ENCODE data around the gene COL6A5.
"Not testable (repeated sequence)": the region's sequence is repeated elsewhere in the genome, so short reads cannot be mapped to it uniquely, and the experiment has no call there.

Gene COL6A5

DNA sequence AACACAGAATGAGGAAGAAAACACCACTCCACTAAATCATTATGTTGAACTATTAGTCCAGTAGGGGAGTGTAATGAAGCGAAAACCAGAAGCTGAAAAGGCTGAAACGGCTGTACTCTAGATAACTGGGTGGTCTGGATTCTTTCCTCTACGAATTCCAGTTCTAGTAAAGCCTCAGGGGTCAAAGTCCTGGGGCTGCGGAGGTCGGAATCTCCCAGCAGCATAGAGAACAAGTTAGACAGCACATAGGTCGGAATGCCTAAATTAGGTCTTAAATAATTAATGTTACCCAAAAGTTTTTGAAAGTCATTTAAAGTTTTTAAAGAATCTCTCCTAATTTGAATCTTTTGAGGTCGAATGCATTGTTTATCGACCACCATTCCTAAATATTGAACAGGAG lies 102.7 kb downstream of the COL6A5 start:
- not testable (repeated sequence) for DNase-seq

DNA sequence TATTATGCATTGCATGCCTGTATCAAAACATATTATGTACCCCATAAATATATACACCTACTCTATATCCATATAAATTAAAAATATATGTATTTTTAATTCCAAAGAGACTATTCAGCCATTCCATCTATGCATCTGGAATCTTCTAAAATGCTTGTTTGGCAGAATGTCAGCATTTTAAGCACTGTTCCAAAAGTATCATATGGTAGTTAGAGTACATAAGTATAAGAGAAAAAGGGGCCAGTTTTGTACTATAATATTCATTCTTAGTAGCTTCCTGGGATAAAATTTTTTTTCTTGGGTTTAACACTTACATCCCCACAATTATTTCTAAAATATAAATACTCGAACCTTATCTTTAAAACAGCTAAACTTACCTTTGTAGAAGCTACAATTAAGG lies 111.1 kb downstream of the COL6A5 start:
- no peak for DNase-seq

DNA sequence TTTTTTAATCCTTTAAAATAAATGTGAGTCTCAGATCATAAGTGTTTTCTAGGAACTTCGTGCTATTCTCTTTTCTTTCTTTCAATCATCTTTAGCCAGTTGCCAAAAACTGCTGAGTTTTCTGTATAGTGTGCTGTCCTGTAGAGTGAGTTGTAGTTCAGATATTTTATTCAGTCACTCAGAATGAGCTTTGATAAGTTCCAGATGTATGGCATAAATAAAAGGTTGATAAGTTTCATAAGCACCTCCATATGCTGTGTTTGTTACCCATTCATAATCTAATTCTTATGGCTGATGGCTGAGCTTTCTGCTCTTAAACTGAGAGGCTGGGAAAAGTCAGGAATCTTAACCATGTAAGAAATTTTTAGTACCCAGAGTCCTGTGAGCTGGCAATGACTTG lies 112.2 kb downstream of the COL6A5 start:
- DNase-seq: no peak

DNA sequence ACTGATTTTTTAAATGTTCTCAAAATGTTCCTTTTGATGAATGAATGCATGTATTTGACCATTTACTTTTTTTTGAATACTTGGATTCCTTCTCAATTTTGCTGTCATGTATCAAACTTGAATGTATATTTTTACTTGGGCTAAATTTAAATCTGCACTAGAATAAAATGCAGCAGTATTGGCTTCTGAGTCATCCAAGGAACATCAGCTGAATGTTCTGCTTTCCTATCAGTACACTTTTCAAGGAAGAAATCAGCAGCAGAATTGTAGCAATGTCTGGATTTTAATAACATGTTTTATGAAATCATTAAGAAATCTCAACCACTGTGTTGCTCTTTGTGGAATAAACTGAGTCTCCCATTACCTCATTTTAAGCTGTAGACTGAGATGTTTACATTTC lies 114.5 kb downstream of the COL6A5 start:
- no peak for DNase-seq

DNA sequence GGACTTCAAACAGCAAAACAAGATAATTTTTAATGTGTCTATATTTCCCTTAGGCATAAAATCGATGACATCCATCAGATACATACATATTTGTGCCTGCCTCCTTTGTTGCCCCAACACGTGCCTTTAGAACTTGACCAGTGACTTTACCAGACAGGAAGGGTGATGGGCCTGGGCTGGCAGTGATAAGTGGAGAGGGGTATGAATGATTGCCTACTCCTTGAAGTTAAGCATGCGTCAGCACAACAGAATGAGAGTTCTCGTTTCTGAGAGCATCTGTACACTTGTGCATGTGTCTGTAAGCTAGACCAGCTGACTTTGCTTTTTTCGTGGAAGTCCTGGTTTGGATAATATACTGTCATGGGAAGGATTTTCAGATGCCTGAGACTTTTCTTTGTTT lies 116.6 kb downstream of the COL6A5 start:
- no peak for DNase-seq

DNA sequence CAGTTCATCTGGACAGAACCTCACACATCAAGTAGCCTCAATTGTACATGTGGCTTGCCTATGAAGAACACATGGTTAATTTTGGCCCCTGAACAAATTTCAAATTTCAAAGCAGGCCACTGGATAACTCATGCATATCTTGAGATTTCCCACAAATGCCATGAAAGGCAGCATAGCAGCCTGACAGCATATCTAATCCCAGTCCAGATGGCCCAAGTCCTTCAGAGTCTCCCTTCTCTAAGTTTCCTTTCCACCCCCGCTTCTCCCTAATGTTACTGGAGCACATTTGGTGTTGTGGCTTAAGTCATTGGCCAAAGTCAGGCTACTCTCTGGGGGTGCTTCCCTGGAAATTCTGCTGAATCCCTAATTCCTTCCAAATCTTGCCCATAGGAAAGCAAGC lies 117.7 kb downstream of the COL6A5 start:
- no peak for DNase-seq

DNA sequence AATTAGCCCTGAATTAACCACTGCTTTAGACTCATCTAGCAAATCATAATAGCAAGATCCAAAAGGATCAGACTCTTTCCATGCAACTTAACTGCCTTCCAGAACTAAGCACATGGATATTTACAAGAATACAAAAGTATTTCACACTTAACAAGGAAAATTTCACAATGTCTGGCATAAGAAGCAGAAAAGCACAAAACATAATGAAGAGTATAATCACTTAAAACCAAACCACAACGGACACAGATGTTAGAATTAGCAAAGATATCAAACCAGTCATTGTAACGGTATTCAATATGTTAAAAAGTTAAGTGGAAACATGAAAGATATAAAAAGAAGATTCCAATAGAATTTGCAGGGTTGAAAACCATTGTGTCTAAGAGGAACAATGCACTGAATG lies 120.0 kb downstream of the COL6A5 start:
- no peak for DNase-seq

DNA sequence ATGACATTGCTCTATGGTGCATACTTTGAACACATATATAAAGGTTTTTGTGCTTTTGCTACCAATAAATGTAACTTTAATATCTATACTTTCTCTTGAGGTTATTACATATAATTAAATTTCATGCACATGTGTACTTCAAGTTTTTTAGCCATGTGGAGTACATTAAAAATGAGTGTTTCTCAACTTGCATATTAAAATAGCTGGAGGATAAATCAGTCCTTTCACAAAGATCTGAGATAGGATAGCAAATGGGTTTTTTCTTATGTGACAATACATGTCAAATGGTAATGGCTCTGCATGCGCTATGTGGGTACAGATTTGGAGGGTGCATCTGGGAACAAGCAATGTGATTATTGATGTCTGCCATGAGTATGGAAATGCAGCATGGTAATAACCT lies 122.8 kb downstream of the COL6A5 start:
- DNase-seq: no peak

DNA sequence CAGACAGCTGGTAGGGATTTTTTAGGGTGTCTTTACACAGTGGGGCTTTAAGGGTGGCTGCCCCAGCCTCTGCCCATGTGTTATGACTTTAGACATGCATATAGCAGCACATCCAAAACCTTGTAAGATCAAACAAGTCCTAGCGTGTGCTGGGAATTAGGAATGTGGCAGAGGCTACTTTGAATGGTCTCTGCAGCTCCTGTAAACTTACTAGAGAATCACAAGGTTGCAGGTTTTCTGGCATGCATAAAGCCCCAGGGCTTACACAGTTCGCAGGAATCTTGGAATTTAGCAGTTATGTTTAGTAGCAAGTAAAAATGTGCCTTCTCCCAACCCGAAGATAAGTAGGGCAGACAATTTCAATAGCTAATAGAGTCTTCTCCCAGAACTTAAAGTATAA lies 124.7 kb downstream of the COL6A5 start:
- DNase-seq: no peak

DNA sequence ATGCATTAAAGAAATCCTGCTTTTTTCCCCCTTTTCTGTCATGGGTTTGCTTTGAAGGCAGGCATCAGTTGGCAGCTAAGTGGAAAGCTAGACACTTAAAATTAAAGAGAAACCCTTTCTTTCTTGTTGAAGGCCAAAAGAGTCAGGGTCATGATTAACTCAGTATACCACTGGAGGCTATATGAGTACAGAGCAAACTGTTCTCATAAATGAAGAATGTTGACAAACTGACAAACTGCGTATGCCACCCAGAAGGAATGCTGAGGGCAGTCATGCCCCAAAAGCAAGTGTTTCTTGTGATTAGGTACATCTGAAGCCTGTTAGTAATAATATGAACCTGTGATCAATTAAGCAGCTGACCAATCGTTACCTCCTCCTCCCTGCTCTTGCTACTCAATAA lies 127.9 kb downstream of the COL6A5 start:
- no peak for DNase-seq

DNA sequence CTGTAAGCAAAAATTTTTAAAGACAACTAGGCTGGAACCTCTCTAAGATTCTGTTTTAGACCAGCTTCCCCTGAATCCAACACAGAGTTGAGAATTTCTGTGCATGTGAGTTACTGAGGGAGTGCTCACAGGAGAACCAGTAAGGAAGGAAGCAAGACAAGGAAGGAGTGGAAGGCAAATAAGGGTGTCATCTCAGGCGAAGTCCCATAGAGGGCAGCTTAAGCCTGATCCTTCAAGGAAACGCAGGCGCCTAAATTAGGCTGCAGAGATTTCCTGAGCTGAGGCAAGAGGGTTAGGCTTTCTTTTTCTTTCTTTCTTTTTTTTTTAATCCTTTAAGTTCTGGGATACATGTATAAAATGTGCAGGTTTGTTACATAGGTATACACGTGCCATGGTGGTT lies 135.3 kb downstream of the COL6A5 start:
- no peak for DNase-seq

DNA sequence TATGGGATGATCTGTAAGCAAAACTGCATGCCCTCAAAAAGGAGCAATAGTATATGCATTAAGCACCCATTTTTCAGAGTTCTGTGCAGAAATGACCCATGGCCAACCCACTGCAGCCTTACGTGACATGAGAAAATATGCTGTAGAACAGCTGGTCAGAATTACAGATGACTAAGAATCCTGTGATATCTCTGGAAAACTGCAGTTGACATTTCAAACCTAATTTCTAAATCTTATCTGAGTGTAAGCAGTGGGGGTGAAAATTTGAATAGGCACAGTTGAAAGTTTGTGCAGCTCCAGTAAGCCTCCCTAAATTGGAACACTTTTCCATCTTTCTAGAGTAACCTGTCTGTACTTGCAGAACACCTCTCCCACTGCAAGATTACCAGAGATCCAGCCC lies 142.8 kb downstream of the COL6A5 start:
- DNase-seq: no peak

DNA sequence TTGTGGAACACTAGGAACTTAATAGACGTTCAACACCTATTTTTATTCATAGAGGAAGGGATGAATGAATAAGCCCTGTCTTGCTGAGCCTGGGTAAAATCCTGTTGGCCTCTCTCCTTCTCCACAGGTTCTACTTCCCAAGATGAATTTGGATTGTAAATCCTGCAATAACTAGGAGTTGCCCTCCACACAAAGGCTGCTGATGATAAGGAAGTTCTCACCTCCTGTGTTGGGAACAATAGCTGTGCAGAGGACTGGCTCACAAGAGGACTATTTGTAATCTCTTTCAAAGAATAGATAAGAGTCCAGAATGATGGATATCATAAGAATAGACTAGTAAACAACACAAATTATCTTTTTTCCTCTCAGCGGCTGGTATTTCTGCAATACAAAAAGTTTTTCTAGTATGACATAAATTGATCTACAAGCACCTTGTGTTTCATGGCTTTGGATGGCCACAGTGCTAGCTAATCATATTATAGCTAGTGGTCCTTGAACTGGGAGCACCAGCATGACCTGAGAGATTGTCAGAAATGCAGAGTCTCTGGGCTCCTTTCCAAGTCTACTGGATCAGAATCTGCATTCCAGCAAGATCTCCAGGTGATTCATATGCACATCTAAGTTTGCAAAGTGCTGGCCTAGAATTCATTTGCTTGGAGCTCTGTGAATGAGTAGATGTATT lies 143.4 kb downstream of the COL6A5 start:
- DNase-seq: no peak

DNA sequence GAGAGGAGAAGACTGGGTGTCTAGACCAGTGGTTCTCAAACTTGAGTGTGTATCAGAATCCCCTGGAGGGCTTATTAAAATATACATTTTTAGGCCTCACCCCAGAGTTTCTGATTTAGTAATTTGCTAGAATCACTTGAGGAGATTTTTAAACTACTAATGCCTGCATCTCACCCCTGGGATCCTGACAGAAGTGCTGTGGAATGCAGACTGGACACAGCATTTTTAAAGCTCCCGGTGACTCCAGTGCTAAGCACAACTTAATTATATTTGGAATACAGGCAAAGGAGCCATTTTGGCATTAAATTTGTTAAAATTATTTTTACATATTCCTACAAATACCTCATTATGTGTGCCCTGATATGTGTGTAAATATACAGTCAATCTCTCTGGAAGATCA lies 144.8 kb downstream of the COL6A5 start:
- DNase-seq: no peak

DNA sequence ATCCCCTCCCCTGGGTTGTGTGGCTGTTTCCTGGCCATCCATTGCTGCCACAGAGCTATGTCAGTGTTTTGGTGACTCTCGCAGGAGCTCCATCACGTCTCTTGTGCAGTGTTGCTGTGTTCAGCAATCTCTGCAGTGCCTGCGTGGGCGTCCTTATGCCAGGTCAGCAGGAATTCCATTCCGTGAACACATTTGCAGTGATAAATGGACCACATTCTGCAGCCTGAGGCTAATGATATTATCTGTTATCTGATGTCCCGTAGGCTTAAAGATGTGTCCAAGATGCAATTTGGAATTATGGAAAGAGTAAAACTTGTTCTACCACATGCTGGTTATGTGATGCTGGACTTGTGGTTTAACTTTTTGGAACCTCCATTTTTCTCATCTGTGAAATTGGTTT lies 146.0 kb downstream of the COL6A5 start:
- DNase-seq: no peak

DNA sequence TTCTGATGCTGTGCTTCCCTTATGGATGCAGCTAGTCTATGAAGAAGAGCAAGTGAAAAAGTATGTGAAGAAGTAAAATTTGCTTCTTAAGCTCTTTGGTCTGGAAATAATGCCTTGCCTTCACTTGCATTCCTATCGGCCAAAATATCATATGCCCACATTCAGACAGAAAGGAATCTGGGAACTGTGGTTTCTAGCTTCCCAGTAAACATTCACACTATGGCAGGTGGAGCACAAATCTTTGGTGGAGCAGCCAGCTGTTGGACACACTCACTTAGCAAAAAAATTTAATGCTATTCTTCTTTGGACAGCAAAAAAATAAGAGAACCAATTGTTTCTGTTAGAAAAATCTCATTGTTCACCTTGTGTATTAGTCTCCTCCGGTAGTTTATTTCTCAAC lies 159.2 kb downstream of the COL6A5 start:
- no peak for DNase-seq

DNA sequence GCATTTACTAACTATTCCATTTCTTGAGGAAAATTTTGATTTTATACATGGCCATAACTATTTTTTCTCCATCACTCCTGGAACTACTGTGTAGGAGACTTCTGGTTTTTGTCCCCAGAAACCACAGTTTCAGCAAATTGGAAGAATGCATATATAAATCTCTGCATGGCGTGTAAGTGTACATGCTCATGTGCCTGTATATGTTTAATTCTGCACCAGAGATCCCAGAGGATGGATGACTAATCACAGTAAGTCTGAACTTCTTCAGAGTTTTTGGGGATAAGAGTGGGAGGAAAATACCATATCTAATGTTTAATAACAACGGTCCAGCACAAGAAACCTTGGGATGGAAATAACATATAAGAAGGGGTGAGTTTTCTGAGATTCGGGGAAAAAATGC lies 160.6 kb downstream of the COL6A5 start:
- DNase-seq: no peak

DNA sequence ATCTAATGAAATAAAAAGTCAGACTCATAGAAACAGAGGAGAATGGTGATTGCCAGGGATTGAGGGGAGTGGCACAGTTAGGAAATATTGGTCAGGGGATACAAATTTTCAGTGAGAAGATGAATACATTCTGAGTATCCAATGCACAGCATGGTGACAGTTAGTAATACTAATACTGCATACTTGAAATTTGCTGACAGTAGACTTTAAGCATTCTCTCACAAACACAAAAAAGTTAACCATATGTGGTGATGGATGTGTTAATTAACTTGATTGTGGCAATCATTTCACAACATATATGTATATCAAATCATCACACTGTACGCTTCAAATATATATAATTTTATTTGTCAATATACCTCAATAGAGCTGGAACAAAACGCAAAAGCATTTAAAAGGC lies 162.3 kb downstream of the COL6A5 start:
- DNase-seq: no peak

DNA sequence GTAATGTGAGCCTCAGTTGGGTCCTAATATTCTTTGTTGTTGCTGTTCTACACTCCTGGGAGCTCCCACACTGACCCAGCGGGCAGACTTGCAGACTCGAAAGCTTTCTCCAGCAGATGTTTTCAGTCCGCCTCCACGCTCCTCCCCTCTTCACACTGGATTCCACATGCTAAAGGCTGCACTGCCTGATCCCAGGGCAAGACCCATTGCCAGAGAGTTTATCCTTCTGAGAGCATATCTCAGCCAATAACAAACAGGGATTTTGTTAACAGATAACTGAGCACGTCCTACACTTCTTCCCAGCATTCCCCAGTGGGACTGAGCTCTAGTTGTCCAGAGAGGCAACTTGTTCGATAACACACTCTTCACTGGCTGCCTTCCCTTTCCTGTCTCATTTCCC lies 163.5 kb downstream of the COL6A5 start:
- DNase-seq: no peak

DNA sequence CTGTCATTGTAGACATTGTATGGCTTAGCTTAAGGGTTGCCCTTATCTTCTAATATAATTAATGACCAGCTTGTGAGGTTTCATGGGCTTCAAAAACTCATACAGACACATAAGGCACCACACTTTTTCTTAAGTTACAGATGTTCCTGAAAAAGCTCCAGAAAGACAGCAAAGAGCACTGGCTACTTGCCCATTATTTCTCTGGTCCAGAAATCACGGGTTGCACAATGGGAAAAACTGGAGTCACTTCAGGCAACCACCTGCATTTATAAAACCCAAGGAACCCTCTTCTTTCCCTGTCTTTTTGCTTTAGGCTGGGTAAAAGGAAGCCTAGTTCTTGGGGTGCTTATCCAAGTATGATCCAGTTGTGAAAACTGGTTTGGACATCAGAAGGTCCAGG lies 169.2 kb downstream of the COL6A5 start:
- DNase-seq: no peak

DNA sequence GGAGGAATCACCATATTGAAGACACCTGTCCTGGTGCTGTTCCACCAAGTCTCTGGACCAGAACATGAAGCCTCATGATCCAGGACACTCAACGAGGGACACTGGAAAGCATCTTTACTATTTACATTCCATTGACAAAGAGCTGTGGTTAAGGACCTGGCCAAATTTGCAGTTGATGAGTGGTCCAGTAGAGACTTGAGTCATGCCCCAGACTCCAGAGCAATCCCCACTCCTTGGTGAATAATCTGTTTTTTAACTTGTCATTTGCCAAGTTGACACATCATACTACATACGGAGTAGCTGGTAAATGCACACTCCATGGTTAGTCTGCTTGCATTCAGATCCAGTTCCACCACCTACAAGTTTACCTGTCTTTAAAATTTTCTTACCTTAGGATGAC lies 170.3 kb downstream of the COL6A5 start:
- DNase-seq: no peak

DNA sequence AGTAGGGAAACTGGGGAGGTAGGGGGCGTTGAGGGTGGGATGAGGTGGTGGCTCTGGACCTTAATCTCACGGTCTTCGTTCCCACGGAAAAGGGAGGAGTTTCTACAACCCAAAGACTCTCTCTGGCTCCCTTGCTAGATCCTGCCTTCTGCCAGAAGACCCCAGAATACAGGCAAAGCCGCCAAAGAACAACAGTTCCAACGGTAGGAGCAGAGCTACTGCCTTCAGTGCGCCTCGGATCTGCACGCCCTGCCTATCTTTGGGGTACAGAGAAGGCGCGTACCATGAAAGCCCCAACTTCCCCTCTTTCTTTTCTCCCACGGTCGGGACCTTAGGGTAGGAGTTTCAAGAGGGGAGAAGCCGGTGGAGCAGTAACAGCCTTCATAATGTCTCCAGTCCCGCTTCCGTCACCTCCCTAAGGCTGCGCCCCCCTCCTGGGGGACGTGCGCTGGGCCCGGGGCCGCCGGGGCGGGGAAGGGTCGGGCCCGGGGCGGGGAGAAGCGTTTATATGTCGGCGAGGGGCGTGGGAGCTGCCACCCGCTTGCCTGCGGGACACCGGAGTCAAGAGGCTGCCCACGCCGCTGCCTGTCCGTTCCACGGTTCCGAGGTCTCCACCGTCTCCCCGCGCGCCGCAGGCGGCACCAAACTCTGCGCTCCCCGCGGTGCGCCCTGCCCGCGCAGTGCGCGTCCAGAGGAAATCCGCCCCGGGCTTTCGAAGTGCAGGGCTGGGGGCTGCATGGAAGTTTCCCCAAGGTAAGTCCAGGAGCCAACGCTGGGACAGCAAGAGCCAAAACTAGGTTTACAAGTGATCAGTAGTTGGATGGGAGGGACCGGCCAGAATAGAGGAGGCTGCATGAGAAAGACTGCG lies 171.4 kb downstream of the COL6A5 start, which contains the start of gene COL6A6:
Gene COL6A6 (plus strand): TSS at position 533 of the 868 bp plus-strand sequence. CDS start 43,188 bp downstream, outside the sequence.
- no peak for DNase-seq

DNA sequence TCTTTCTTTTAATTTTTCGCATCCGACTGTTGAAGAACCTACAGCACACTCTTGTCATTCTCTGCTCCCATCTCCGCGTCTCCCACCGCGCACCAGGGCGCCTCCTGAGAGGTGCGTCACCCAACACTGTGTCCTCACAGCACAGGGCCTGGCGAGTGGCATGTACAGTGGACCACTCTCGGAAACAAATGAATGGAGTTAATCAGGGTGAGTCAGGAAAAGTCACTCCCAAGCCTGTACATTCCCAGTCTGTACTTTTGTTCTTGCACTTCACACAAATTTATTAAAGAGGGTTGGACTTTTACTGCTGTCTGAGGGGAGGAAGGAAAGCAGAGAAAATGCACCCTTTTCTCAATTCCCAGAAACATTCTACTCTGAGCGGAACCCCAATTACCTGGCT lies 172.1 kb downstream of the COL6A5 start:
- DNase-seq: no peak

DNA sequence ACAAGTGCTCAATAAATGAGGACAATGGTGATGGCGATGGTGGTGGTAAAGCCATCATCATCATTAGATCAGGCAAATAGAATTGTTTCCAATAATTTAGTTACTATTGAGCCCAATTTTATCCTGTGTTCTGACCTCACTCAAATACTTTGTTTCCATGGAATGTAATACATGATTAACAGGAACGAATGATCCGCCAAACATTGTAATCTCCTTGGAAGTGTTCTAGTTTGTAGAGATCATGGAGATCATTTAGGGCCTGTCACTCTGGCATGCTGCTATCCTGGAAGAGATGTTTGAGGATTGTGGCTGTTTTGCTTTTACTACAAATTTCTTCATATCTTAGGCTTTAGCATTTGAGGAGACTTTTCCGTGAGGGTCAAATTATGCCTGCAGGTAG lies 174.3 kb downstream of the COL6A5 start:
- no peak for DNase-seq

DNA sequence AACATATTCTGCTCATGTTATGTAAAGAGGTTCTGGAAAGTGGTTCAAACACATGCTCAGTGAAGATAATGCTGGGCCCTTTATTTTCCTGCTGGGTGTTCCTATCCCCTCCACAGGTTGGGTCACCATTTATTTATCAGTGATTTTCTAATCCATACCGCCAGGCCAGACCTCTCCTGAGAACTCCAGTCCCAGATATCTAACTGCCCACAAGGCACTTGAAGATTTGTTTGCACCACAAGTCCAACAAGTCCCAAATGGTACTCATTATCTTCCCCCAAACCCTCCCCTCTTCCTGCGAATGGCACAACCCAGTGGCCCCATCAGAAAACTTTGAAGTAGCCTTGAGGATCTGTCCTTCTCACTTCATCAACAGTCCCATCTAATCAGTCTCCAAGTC lies 176.9 kb downstream of the COL6A5 start:
- DNase-seq: no peak

All from stimulated activated naive CD4-positive, alpha-beta T cell treated with Interleukin-2 at 50 U/mL for 16 hours (primary cell).